HG03575 (cell line): Measurements from ENCODE around the gene TREML2.

Experiments
- ATAC-seq: cut with Tn5 transposase; IDR thresholded peaks from one replicate; pipeline ENCODE4 v1.9.1; 2021; ENCODE audit not compliant: unreplicated experiment, insufficient number of reproducible peaks, low FRiP score; ENCODE audit errors: extremely low read depth

Gene TREML2

GRCh38 chr6:41182069-41183034 lies 18.6 kb downstream of the TREML2 start:
- ATAC-seq, result no peak

GRCh38 chr6:41181566-41181965 lies 19.4 kb downstream of the TREML2 start:
- ATAC-seq, result no peak

GRCh38 chr6:41179163-41179562 lies 21.8 kb downstream of the TREML2 start:
- ATAC-seq, result no peak

- ATAC-seq, result no peak
Observed at GRCh38 chr6:41177695-41178094, 23.3 kb downstream of the TREML2 start.

- ATAC-seq, result no peak
Observed at GRCh38 chr6:41177287-41177686, 23.7 kb downstream of the TREML2 start.

GRCh38 chr6:41176189-41176588 lies 24.8 kb downstream of the TREML2 start:
- no peak for ATAC-seq

GRCh38 chr6:41175084-41175483 lies 25.9 kb downstream of the TREML2 start:
- ATAC-seq, result no peak

GRCh38 chr6:41174610-41175009 lies 26.3 kb downstream of the TREML2 start:
- no peak for ATAC-seq

GRCh38 chr6:41171908-41172307 lies 29.0 kb downstream of the TREML2 start:
- no peak for ATAC-seq

GRCh38 chr6:41170547-41171160 lies 30.3 kb downstream of the TREML2 start:
- ATAC-seq, result no peak

- no peak for ATAC-seq
Observed at GRCh38 chr6:41167173-41167963, 33.6 kb downstream of the TREML2 start.

GRCh38 chr6:41164551-41165120 lies 36.3 kb downstream of the TREML2 start:
- ATAC-seq, result no peak

GRCh38 chr6:41163419-41163717 lies 37.6 kb downstream of the TREML2 start:
- no peak for ATAC-seq

GRCh38 chr6:41162687-41163418 lies 38.1 kb downstream of the TREML2 start, which contains the start of gene TREM2:
Gene TREM2, minus strand, starts transcription at chr6:41163116. Its CDS starts 34 bp downstream, at chr6:41163082.
- ATAC-seq, result no peak

GRCh38 chr6:41161851-41162552 lies 38.9 kb downstream of the TREML2 start:
- ATAC-seq, result no peak

- ATAC-seq, result no peak
Observed at GRCh38 chr6:41161380-41161779, 39.6 kb downstream of the TREML2 start.

GRCh38 chr6:41160933-41161332 lies 40.0 kb downstream of the TREML2 start:
- no peak for ATAC-seq

- no peak for ATAC-seq
Observed at GRCh38 chr6:41159415-41160082, 41.4 kb downstream of the TREML2 start.
